Tibial nerve (tissue), 4 donors: ENCODE measurements around the gene IRF5.

Source experiments
- CTCF ChIP-seq, 5 experiments: fragments of 200-600 bp in 3 of 5; fragments of 450-650 bp in 2 of 5; sonication (generic) in 3 of 5; IDR thresholded peaks; one replicate each; pipeline ENCODE4 v1.5.1; 2016 to 2019; ENCODE audit warnings: antibody characterized with exemption in 5 of 5, mild to moderate bottlenecking in 3 of 5, moderate library complexity in 2 of 5
- EP300 ChIP-seq, 2 donors: sonication (generic); formaldehyde crosslinking; IDR thresholded peaks; one replicate each; pipeline ENCODE4 v1.6.1; 2017; ENCODE audit warnings: antibody characterized with exemption in 2 of 2, mild to moderate bottlenecking in 1 of 2
- POLR2A ChIP-seq, 2 donors: fragments of 450-650 bp; IDR thresholded peaks; one replicate each; pipeline ENCODE4 v1.6.1; 2017; ENCODE audit warnings: antibody characterized with exemption in 2 of 2, mild to moderate bottlenecking in 2 of 2, moderate library complexity in 2 of 2

- TF ChIP-seq CTCF (IDR thresholded peaks at IDR 0.05) (no peak), POLR2A (IDR thresholded peaks at IDR 0.05) (no peak), EP300 (IDR thresholded peaks at IDR 0.05) (no peak)
Measured at GRCh38 chr7:128997181-128997580, 59.5 kb downstream of the IRF5 start.
